Stimulated activated naive CD8-positive, alpha-beta T cell treated with anti-CD3 and anti-CD28 coated beads, Interleukin-15, Interleukin-2, amounts not matched to agents 100 ng/mL and 50 ng/mL, for 24 hours (primary cell): ENCODE data around the gene PVR.

Experiments used
- H3K27ac Mint-ChIP-seq: one replicate; pipeline ENCODE4 v1.8.0; 2021; ENCODE audit warnings: mild to moderate bottlenecking, mixed read lengths
- H3K27me3 Mint-ChIP-seq: one replicate; pipeline ENCODE4 v1.8.0; 2021; ENCODE audit warnings: mixed read lengths
- H3K36me3 Mint-ChIP-seq: one replicate; pipeline ENCODE4 v1.8.0; 2021; ENCODE audit warnings: low read depth, mixed read lengths
- H3K4me1 Mint-ChIP-seq: one replicate; pipeline ENCODE4 v1.8.0; 2021; ENCODE audit warnings: low read depth, mixed read lengths
- H3K4me3 Mint-ChIP-seq: one replicate; pipeline ENCODE4 v1.8.0; 2021; ENCODE audit warnings: mild to moderate bottlenecking, mixed read lengths
- H3K9me3 Mint-ChIP-seq: one replicate; pipeline ENCODE4 v1.8.0; 2021; ENCODE audit warnings: mixed read lengths

The PVR gene

DNA sequence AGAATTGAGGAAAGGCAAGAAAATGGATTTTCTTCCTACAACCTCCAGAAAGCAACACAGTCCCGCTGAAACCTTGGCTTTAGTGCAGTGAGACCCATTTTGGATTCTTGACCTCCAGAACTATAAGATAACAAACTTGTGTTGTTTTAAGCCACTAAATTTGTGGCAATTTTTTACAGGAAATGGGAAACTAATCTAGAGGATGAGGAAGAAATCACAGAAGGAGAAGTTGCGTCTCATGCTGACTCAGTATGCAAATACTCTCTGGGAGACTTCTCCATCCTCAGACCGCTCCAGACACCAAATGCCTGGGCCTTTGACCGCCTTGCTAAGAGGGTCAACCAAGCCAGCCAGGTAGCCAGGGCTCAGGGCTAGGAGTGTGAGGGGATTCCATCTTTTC, 42.2 kb downstream of the PVR start:
- Mint-ChIP-seq H3K9me3 (no peaks in the 10 kb centered on the region), H3K27ac (no peak overlapping the region), H3K4me1 (peaks cover 26% of the 10 kb centered on the region), H3K4me3 (no peak overlapping the region), H3K27me3 (peaks cover 16% of the 10 kb centered on the region), H3K36me3 (no peaks in the 10 kb centered on the region)

DNA sequence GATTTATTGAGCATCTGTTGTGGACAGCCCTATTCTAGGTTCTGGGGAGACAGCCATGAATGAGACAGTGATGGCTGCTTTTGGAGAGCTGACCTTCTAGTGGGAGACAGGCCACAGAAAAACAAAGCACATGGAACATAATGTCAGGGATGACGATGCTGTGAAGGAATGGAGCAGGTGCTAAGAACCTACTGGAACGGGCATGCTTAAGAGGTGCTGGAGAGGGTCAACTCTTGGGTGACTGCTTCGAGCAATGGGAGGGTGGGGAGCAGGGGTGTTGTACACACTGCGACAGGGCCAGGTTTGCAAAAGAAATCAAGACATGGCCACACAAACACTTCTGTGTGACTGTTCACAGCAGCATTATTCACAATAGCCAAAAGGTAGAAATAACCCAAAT, 43.2 kb downstream of the PVR start:
- Mint-ChIP-seq H3K27me3 (peaks cover 16% of the 10 kb centered on the region), H3K36me3 (no peaks in the 10 kb centered on the region), H3K4me3 (no peak overlapping the region), H3K4me1 (peaks cover 31% of the 10 kb centered on the region), H3K9me3 (no peaks in the 10 kb centered on the region), H3K27ac (no peak overlapping the region)

DNA sequence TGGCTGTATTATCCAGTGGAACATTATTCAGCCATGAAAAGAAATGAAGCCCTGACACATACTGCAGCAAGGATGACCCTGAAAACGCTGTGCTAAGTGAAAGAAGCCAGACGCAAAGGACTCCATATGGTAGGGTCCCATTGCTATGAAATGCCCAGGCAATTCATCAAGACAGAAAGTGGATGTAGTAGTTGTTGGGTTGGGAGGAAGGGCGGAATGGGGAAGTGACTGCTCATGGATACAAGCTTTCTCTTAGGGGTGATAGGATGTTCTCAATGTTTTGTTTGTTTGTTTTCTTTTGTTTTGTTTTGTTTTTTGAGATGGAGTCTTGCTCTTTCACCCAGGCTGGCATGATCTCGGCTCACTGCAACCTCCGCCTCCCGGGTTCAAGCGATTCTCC, 44.2 kb downstream of the PVR start:
- H3K27ac Mint-ChIP-seq = no peak overlapping the region
- H3K4me1 Mint-ChIP-seq = peaks cover 41% of the 10 kb centered on the region
- no peaks in the 10 kb centered on the region for H3K9me3 Mint-ChIP-seq
- H3K36me3 Mint-ChIP-seq = no peaks in the 10 kb centered on the region
- H3K4me3 Mint-ChIP-seq = no peak overlapping the region
- H3K27me3 Mint-ChIP-seq = peaks cover 16% of the 10 kb centered on the region

DNA sequence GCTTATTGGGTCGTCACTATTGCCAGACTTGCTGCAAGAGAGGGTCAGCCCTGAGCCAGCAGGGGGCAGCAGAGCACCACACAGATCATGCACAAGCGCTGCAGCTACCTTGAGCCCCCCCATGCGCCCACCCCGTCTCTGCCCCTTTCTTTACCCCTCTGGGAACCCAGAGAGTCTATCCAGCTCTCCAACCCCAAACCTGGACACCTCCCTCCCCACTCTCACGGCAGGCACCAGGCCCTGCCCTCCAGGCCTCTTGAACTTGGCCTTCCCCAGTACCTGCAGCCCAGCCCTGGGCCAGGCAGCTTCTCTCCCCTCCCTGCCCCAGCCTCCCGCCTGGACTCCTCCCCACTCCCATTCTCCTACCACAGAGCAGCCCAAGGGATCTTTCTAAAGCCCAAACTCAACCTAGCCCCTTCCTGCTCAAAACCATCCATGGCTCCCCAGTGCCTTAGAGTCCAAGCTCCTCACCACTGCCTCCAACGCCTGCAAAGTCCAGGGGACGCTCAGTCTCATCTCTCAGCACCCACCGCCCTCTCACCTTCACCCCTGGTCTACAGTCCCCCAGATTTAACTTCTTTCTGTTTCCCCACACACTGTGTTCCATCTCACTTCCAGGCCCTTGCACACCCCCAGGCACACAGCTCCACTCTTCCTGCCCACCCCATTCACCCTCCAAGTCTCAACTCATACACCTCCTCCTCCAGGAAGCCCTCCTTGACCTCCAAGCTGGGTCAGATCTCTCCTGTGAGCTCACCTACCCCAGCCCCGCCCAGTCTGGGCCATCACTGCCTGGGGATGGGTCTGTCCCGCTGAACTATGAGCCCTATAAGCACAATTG, 45.8 kb downstream of the PVR start:
- no peak overlapping the region for H3K4me3 Mint-ChIP-seq
- peaks cover 43% of the 10 kb centered on the region for H3K4me1 Mint-ChIP-seq

GRCh38 chr19:44690131-44690440, 46.4 kb downstream of the PVR start:
- no peaks in the 10 kb centered on the region for H3K36me3 Mint-ChIP-seq
- no peak overlapping the region for H3K27ac Mint-ChIP-seq
- H3K4me1 Mint-ChIP-seq = peaks cover 38% of the 10 kb centered on the region
- no peaks in the 10 kb centered on the region for H3K9me3 Mint-ChIP-seq
- peaks cover 14% of the 10 kb centered on the region for H3K27me3 Mint-ChIP-seq
- H3K4me3 Mint-ChIP-seq = no peak overlapping the region

More for the DNA sequence above, 45.8 kb downstream of the PVR start:
- Mint-ChIP-seq H3K36me3 (no peaks in the 10 kb centered on the region), H3K27me3 (peaks cover 16% of the 10 kb centered on the region), H3K9me3 (no peaks in the 10 kb centered on the region), H3K27ac (no peak overlapping the region)

DNA sequence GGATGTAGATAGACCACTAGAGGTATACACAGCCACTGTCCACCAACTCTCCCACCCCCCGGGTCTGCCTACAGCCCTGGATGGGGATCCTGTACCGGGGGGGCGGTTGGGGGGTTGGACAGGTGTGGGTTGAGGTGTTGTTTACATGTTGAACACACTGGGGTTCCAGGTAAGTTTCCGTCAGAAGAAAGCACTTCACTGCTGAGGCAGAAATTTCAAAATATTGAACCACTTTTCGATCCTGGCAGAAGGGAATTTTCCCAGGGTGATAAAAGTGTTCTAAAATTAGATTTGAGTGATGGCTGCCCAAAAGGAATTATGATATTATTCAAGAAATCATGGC, 48.6 kb downstream of the PVR start:
- peak overlapping the region; percentile 47 for H3K4me3 Mint-ChIP-seq

GRCh38 chr19:44694184-44694579, 50.5 kb downstream of the PVR start:
- H3K36me3 Mint-ChIP-seq = no peaks in the 10 kb centered on the region
- H3K27ac Mint-ChIP-seq = peak overlapping the region; percentile 14
- H3K4me1 Mint-ChIP-seq = peaks cover 25% of the 10 kb centered on the region
- no peak overlapping the region for H3K4me3 Mint-ChIP-seq
- no peaks in the 10 kb centered on the region for H3K9me3 Mint-ChIP-seq
- peaks cover 6% of the 10 kb centered on the region for H3K27me3 Mint-ChIP-seq

More for the DNA sequence above, 48.6 kb downstream of the PVR start:
- peaks cover 27% of the 10 kb centered on the region for H3K4me1 Mint-ChIP-seq
- peak overlapping the region; percentile 66 for H3K27ac Mint-ChIP-seq
- no peaks in the 10 kb centered on the region for H3K36me3 Mint-ChIP-seq
- H3K9me3 Mint-ChIP-seq = no peaks in the 10 kb centered on the region
- H3K27me3 Mint-ChIP-seq = peaks cover 11% of the 10 kb centered on the region

DNA sequence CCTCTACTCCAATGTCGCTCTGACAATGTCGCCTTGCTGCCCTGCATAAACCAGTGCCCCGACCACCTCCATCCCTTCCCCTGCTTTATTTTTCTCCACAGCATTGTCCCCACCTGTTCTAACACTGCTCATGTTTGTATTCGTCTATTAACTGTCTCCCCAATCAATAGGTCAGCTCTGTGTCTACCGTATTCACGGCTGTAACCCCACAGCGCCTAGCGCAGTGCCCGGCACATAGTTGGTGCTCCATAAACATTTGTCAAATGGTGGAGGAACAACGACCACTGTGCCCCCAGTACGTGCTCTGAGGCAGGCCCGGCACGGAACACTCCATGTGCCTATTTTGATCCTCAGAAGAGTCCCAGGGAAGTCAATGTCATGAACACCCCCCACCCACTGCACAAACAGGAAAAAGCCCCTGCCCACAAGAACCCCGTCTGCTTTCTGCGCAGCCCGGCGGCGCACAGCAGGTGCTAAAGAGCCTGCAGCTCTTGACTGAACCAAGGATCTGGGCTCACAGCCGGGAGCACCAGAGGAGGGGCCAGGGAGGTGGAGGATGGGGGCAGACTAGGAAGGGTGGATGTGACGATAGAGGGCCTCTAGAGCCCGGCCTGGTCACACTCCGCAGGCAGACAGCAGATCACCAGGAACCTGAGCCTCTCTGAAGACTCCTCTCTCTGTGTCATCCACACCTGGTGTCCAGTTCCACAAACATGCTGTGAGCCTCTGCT, 53.4 kb downstream of the PVR start:
- Mint-ChIP-seq H3K9me3 (no peaks in the 10 kb centered on the region), H3K27me3 (peaks cover 6% of the 10 kb centered on the region), H3K36me3 (no peaks in the 10 kb centered on the region), H3K27ac (no peak overlapping the region), H3K4me1 (peaks cover 16% of the 10 kb centered on the region), H3K4me3 (no peak overlapping the region)

DNA sequence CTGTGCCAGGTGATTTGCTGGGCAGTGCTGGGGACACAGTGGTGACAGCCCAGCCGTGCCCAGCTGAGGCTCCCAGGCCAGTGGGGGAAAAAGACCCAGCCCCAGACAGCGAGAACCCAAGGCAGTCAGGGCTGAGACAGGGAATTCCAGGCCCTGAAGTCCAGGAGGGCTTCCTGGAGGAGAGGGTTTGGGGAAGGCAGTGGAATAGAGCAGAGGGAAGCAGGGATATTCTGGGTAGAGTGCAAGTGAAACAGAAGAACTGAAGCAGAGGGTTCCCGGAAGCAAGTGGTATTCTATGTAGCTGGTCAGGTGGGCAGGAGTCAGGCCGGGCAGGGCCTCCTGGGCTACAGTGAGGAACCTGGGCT, 53.9 kb downstream of the PVR start:
- no peak overlapping the region for H3K27ac Mint-ChIP-seq
- no peaks in the 10 kb centered on the region for H3K9me3 Mint-ChIP-seq
- no peak overlapping the region for H3K4me3 Mint-ChIP-seq
- no peaks in the 10 kb centered on the region for H3K36me3 Mint-ChIP-seq
- H3K27me3 Mint-ChIP-seq = peaks cover 6% of the 10 kb centered on the region
- H3K4me1 Mint-ChIP-seq = peaks cover 10% of the 10 kb centered on the region

DNA sequence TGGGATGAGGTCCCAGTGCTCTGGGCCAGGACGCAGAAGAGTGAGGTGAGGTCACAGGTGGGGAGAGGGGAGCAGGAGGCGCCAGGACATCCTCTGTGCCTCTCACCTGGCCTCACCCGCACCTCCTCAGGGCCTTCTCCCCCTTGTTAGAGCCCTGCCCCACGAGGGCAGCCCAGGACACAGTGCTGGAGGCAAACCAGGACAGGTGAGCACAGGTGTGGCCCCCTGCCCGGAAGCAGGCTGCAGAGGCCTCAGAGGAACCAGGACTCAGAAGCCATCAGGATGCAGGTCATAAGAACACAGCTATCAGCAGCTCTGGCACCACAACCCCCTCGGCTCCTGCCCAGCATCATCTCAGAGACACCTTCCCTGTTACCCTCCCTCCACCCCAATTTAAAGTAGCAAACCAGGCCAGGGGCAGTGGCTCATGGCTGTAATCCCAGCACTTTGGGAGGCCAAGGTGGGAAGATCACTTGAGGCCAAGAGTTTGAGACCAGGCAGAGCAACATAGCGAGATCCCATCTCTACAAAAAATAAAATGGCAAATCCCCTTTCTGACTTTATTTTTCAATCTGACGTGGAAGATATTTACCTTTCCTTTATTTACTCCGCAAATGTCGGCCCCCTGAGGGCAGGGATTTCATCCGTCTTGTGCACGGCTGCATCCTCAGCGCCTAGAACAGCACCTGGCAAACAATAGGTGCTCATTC, 54.9 kb downstream of the PVR start, which contains the start of gene CEACAM16:
CEACAM16 (plus strand) TSS at position 660 of the 710 bp plus-strand sequence. CDS start 2,306 bp downstream, outside the sequence.
- no peak within 1 kb of the TSS for H3K4me3 Mint-ChIP-seq
- no peak within 1 kb of the TSS for H3K27ac Mint-ChIP-seq
- H3K36me3 Mint-ChIP-seq = no peaks in the 10 kb centered on the region
- no peaks in the 10 kb centered on the region for H3K9me3 Mint-ChIP-seq
- H3K4me1 Mint-ChIP-seq = peaks cover 6% of the 10 kb centered on the region
- H3K27me3 Mint-ChIP-seq = peaks cover 6% of the 10 kb centered on the region

GRCh38 chr19:44700547-44700946, 56.8 kb downstream of the PVR start:
- Mint-ChIP-seq H3K27ac (no peak overlapping the region), H3K4me3 (no peak overlapping the region), H3K9me3 (no peaks in the 10 kb centered on the region), H3K27me3 (peaks cover 6% of the 10 kb centered on the region), H3K36me3 (no peaks in the 10 kb centered on the region), H3K4me1 (no peaks in the 10 kb centered on the region)

GRCh38 chr19:44701228-44701627, 57.5 kb downstream of the PVR start:
- H3K4me1 Mint-ChIP-seq = no peaks in the 10 kb centered on the region
- no peak overlapping the region for H3K27ac Mint-ChIP-seq
- H3K36me3 Mint-ChIP-seq = no peaks in the 10 kb centered on the region
- no peaks in the 10 kb centered on the region for H3K9me3 Mint-ChIP-seq
- peaks cover 6% of the 10 kb centered on the region for H3K27me3 Mint-ChIP-seq
- H3K4me3 Mint-ChIP-seq = no peak overlapping the region

DNA sequence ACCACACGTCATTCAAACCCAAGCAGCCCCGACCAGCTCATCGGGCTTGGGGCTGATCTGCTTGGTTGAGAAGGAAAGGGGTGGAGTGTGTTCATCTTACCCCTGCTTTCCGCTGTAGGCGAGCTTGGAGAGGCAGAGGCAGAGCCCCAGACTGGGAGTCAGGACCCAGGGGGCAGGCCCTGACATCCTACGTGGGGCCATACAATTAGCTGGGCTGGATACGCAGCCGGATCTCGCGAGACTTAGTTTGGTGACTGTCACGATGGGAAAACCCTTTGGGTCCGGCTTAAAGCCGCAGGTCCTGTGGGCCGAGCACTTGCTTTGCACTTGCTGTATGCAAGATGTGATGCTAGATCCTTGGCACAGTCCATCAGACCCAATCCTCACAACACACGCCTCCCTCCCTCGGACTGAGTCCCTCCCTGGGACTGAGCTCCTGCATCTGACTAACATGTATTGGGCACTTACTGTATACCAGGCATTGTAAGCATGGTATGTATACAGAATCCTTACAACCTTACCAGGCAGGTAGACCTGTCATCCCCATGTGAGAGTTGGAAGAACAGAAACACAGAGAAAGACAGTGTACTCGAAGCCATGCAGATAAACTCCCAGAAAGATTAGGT, 59.0 kb downstream of the PVR start:
- Mint-ChIP-seq H3K27me3 (no peaks in the 10 kb centered on the region), H3K4me3 (no peak overlapping the region), H3K36me3 (no peaks in the 10 kb centered on the region), H3K4me1 (no peaks in the 10 kb centered on the region), H3K27ac (no peak overlapping the region), H3K9me3 (no peaks in the 10 kb centered on the region)

- Mint-ChIP-seq H3K27me3 (no peaks in the 10 kb centered on the region), H3K4me3 (no peak overlapping the region), H3K9me3 (no peaks in the 10 kb centered on the region), H3K27ac (no peak overlapping the region), H3K4me1 (no peaks in the 10 kb centered on the region), H3K36me3 (no peaks in the 10 kb centered on the region)
Observed at GRCh38 chr19:44703336-44704078, 59.8 kb downstream of the PVR start.
